HepG2 (cell line): ENCODE results near the gene CPEB4. TPM values are rescaled to one million over a fixed set of nuclear protein-coding genes. Genes with fewer than 3 reads are reported as not detected.
A peak's percentile ranks its signal among the peaks of the same experiment; 100 is the strongest.

ENCODE experiments used
- CC2D1A ChIP-seq: sonication (generic); formaldehyde crosslinking; IDR thresholded peaks from 2 replicates; pipeline ENCODE4 v1.8.1; 2023; ENCODE audit warnings: mild to moderate bottlenecking, missing genetic modification reagents
- FOXA1 ChIP-seq, 2 experiments: fragments of 450-650 bp in 1 of 2; sonication (generic) in 1 of 2; formaldehyde crosslinking in 1 of 2; IDR thresholded peaks; 2 replicates each; pipeline versions ENCODE4 v1.4.0 to v1.6.1; 2016 to 2020; ENCODE audit warnings: missing genetic modification reagents in 1 of 2
- GMEB1 ChIP-seq: sonication (generic); formaldehyde crosslinking; IDR thresholded peaks from 2 replicates; pipeline ENCODE4 v1.5.1; 2020; ENCODE audit warnings: missing genetic modification reagents, mild to moderate bottlenecking, borderline replicate concordance
- HOXA9 ChIP-seq: sonication (generic); formaldehyde crosslinking; IDR thresholded peaks from 2 replicates; pipeline ENCODE4 v1.8.1; 2022; ENCODE audit warnings: missing genetic modification reagents, mild to moderate bottlenecking, moderate library complexity, borderline replicate concordance
- PHB2 ChIP-seq: fragments of 450-650 bp; IDR thresholded peaks from 2 replicates; pipeline ENCODE4 v1.6.1; 2018; ENCODE audit not compliant: partially characterized antibody
- SOX6 ChIP-seq, 2 experiments: fragments of 450-650 bp in 1 of 2; sonication (generic) in 1 of 2; formaldehyde crosslinking in 1 of 2; IDR thresholded peaks; 2 replicates each; pipeline versions ENCODE4 v1.4.0 to v1.6.1; 2017 to 2020; ENCODE audit warnings: antibody characterized with exemption in 1 of 2, mild to moderate bottlenecking in 1 of 2, missing genetic modification reagents in 1 of 2
- SRSF1 ChIP-seq: fragments of 200-400 bp; formaldehyde crosslinking; optimal IDR thresholded peaks from 2 replicates; pipeline ENCODE3; 2017; ENCODE audit warnings: mild to moderate bottlenecking, low read depth, low read length, moderate library complexity
- TBL1XR1 ChIP-seq: fragments of 150-350 bp; IDR thresholded peaks from 2 replicates; pipeline ENCODE4 v1.6.1; 2014; ENCODE audit warnings: borderline replicate concordance, low read length; ENCODE audit not compliant: partially characterized antibody
- ZBTB4 ChIP-seq: sonication (generic); formaldehyde crosslinking; IDR thresholded peaks from 2 replicates; pipeline ENCODE4 v1.4.0; 2020; ENCODE audit warnings: missing genetic modification reagents, mild to moderate bottlenecking, borderline replicate concordance
- ZBTB49 ChIP-seq: sonication (generic); formaldehyde crosslinking; IDR thresholded peaks from 2 replicates; pipeline ENCODE4 v1.4.0; 2020; ENCODE audit warnings: missing genetic modification reagents, borderline replicate concordance
- ZNF24 ChIP-seq: fragments of 450-650 bp; IDR thresholded peaks from 2 replicates; pipeline ENCODE4 v1.6.1; 2017; ENCODE audit warnings: antibody characterized with exemption, mild to moderate bottlenecking
- ZNF264 ChIP-seq: sonication (generic); formaldehyde crosslinking; IDR thresholded peaks from 2 replicates; pipeline ENCODE4 v1.4.0; 2020; ENCODE audit warnings: missing genetic modification reagents
- ZNF296 ChIP-seq: sonication (generic); formaldehyde crosslinking; conservative IDR thresholded peaks from 2 replicates; pipeline ENCODE4 v1.5.0; 2020; ENCODE audit warnings: mild to moderate bottlenecking, missing genetic modification reagents
- ZNF652 ChIP-seq: IDR thresholded peaks from 2 replicates; pipeline ENCODE4 v1.6.1; 2016; ENCODE audit warnings: low read depth, borderline replicate concordance
- ZNF766 ChIP-seq: sonication (generic); formaldehyde crosslinking; IDR thresholded peaks from 2 replicates; pipeline ENCODE4 v1.5.0; 2020; ENCODE audit warnings: missing genetic modification reagents, borderline replicate concordance
- polyA plus RNA-seq, 8 experiments: library from polyadenylated mRNA; depleted of rRNA in 3 of 8; stranded (reverse) in 7 of 8; unstranded in 1 of 8; fragments of >200 nt; fragmentation: Illumina TruSeq in 4 of 8; extraction: Trizol in 4 of 8; gene quantifications; 2 replicates each; pipeline versions ENCODE4 v1.2.1 to v1.2.3, GENCODE V29; 2011 to 2016; ENCODE audit warnings: low read depth in 4 of 8, missing spikeins in 1 of 8, mixed read lengths in 1 of 8; ENCODE audit not compliant: insufficient read depth in 1 of 8
- total RNA-seq, 5 experiments: library from RNA; depleted of rRNA; stranded (reverse); fragments of >200 nt; fragmentation: Illumina TruSeq; extraction: Trizol; gene quantifications; 2 replicates each; pipeline ENCODE4 v1.2.3, GENCODE V29; 2016; ENCODE audit warnings: low read depth in 1 of 5
- TF ChIP-seq, protein P1 (sequence below): sonication (generic); formaldehyde crosslinking; IDR thresholded peaks from 2 replicates; pipeline ENCODE4 v1.4.0; 2020; ENCODE audit warnings: missing genetic modification reagents
- TF ChIP-seq, protein P2 (sequence below): sonication (generic); formaldehyde crosslinking; conservative IDR thresholded peaks from 2 replicates; pipeline ENCODE4 v1.8.1; 2023; ENCODE audit warnings: missing genetic modification reagents
- TF ChIP-seq, protein P3 (sequence below): IDR thresholded peaks from 2 replicates; pipeline ENCODE4 v1.6.1; 2016; ENCODE audit warnings: control low read depth

The CPEB4 gene
- total and polyA plus RNA-seq, 2 of the 13 experiments (the other 11 are each of a cell fraction or from before 2014, with no cell fraction given): 7.7 to 26.7 TPM

DNA sequence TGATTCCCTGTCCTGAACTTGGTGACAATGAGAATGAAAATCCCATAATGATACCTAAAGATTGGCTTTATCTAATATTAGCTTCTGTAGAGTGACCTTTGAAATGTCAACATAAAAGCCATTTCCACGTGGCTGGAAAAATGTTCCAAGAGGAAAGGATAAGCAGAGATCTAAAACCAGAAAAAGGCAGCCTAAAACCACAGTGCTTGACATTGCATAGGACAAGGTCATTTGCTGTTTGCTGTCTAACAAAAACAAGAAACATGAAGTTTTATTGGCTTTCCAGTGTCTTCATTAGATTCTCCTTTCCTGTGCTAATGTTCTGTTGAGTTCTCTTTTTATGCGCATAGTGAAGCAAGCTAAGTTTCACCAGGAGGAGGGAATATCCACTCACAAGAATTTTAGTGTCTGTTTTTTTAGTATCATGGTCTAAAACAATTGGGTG, 44.6 kb downstream of the CPEB4 start (continued):
- TF ChIP-seq HOXA9 (CRISPR knock-in tag) (no peak), GMEB1 (CRISPR knock-in tag) (no peak), ZBTB4 (CRISPR knock-in tag) (no peak), SRSF1 (no peak), FOXA1 (IDR thresholded peaks at IDR 0.05) (0 out of 2 replicates have a peak, but pooled peaks have one; percentile 18), FOXA1 (CRISPR knock-in tag; IDR thresholded peaks at IDR 0.05) (peak; percentile 82), SOX6 (IDR thresholded peaks at IDR 0.05) (no peak), SOX6 (CRISPR knock-in tag; IDR thresholded peaks at IDR 0.05) (peak; percentile 96), CC2D1A (no peak), ZNF264 (CRISPR knock-in tag) (peak; percentile 46; the same call in 1 of the 2 replicates), TBL1XR1 (peak; percentile 25), ZNF24 (no peak), ZBTB49 (CRISPR knock-in tag) (no peak), ZNF766 (CRISPR knock-in tag) (no peak), ZNF296 (CRISPR knock-in tag) (no peak), ZNF652 (CRISPR knock-in tag) (peak; percentile 54; the same call in 1 of the 2 replicates), PHB2 (no peak)
- TF ChIP-seq, protein P1, sequence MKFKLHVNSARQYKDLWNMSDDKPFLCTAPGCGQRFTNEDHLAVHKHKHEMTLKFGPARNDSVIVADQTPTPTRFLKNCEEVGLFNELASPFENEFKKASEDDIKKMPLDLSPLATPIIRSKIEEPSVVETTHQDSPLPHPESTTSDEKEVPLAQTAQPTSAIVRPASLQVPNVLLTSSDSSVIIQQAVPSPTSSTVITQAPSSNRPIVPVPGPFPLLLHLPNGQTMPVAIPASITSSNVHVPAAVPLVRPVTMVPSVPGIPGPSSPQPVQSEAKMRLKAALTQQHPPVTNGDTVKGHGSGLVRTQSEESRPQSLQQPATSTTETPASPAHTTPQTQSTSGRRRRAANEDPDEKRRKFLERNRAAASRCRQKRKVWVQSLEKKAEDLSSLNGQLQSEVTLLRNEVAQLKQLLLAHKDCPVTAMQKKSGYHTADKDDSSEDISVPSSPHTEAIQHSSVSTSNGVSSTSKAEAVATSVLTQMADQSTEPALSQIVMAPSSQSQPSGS (CRISPR knock-in tag): peak; percentile 74
- TF ChIP-seq, protein P2, sequence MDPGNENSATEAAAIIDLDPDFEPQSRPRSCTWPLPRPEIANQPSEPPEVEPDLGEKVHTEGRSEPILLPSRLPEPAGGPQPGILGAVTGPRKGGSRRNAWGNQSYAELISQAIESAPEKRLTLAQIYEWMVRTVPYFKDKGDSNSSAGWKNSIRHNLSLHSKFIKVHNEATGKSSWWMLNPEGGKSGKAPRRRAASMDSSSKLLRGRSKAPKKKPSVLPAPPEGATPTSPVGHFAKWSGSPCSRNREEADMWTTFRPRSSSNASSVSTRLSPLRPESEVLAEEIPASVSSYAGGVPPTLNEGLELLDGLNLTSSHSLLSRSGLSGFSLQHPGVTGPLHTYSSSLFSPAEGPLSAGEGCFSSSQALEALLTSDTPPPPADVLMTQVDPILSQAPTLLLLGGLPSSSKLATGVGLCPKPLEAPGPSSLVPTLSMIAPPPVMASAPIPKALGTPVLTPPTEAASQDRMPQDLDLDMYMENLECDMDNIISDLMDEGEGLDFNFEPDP (CRISPR knock-in tag): no peak
- TF ChIP-seq, protein P3, sequence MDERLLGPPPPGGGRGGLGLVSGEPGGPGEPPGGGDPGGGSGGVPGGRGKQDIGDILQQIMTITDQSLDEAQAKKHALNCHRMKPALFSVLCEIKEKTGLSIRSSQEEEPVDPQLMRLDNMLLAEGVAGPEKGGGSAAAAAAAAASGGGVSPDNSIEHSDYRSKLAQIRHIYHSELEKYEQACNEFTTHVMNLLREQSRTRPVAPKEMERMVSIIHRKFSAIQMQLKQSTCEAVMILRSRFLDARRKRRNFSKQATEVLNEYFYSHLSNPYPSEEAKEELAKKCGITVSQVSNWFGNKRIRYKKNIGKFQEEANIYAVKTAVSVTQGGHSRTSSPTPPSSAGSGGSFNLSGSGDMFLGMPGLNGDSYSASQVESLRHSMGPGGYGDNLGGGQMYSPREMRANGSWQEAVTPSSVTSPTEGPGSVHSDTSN (CRISPR knock-in tag): no peak
